Spleen (tissue), 7 donors: ENCODE measurements around the gene SRGAP1.

Experiments
- POLR2A ChIP-seq, 3 donors: fragments of 450-650 bp; IDR thresholded peaks; one replicate each; pipeline ENCODE4 v1.5.1; 2017; ENCODE audit warnings: antibody characterized with exemption in 3 of 3, mild to moderate bottlenecking in 1 of 3
- POLR2AphosphoS5 ChIP-seq, 3 donors: sonication (generic); formaldehyde crosslinking; IDR thresholded peaks; one replicate each; pipeline ENCODE4 v1.5.1; 2017; ENCODE audit warnings: antibody characterized with exemption in 3 of 3
- TF ChIP-seq, protein P1 (sequence below), 11 experiments: fragments of 200-600 bp in 7 of 11; fragments of 450-650 bp in 4 of 11; sonication (generic) in 4 of 11; IDR thresholded peaks in 8 of 11; conservative IDR thresholded peaks in 3 of 11; 1 replicate in 7 of 11; 2 replicates in 4 of 11; pipeline versions ENCODE4 v1.4.0 to v1.8.0; 2016 to 2021; ENCODE audit warnings: antibody characterized with exemption in 11 of 11, inconsistent platforms in 4 of 11, mild to moderate bottlenecking in 1 of 11
- donor health status: DM: no; HTN: no; CAD: no; lungs with moderate emphysema.
- donor health status: DM: no; HTN: no; CAD: no.
- donor health status: DM: no; HTN: no; CAD: no.

DNA sequence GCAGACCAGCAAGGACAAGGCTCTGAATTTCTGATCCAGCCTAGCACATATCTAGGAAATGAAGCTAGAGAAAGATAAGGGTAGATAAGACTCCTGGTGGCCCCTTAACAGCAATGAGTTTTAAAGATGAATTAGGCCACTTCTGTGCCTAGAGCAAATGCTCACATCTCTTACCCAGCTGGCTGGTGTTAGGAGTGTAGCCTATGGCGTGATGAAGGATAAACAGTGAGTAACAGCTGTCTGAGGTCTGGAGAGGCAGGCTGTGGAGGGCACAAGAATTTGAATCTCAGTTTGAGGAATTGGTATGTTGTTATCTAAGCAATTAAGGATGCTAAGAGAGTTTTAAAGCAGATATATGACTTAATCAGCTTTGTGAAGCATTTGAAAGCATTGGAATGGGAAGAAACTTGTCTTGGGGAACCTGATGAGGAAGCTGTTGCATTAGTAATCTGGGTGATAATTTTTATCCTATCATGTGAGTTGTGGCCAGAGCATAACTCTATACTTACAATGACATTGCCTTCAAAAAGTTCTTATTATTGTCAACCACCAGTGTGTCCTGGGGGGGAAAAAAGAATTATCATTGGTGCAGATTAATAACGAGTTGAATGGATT lies 161.8 kb downstream of the SRGAP1 start:
- TF ChIP-seq, protein P1, sequence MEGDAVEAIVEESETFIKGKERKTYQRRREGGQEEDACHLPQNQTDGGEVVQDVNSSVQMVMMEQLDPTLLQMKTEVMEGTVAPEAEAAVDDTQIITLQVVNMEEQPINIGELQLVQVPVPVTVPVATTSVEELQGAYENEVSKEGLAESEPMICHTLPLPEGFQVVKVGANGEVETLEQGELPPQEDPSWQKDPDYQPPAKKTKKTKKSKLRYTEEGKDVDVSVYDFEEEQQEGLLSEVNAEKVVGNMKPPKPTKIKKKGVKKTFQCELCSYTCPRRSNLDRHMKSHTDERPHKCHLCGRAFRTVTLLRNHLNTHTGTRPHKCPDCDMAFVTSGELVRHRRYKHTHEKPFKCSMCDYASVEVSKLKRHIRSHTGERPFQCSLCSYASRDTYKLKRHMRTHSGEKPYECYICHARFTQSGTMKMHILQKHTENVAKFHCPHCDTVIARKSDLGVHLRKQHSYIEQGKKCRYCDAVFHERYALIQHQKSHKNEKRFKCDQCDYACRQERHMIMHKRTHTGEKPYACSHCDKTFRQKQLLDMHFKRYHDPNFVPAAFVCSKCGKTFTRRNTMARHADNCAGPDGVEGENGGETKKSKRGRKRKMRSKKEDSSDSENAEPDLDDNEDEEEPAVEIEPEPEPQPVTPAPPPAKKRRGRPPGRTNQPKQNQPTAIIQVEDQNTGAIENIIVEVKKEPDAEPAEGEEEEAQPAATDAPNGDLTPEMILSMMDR (IDR thresholded peaks at IDR 0.05 in 8 of 11, conservative IDR thresholded peaks at IDR 0.05 in 3 of 11): no peak
- no peak for TF ChIP-seq POLR2A (IDR thresholded peaks at IDR 0.05)
- no peak for TF ChIP-seq POLR2AphosphoS5 (IDR thresholded peaks at IDR 0.05)
